BJ (cell line): Measurements from ENCODE around the gene CLIC4. TPM values are rescaled to one million over a fixed set of nuclear protein-coding genes. Genes with fewer than 3 reads are reported as not detected.
"Not testable (repeated sequence)": the region's sequence is repeated elsewhere in the genome, so short reads cannot be mapped to it uniquely, and the experiment has no call there.

ENCODE experiments used
- CTCF ChIA-PET: fragments of 350-600 bp; formaldehyde crosslinking; extraction: SDS; loops from one replicate; lab custom pipeline; 2021; ENCODE audit warnings: antibody characterized with exemption, inconsistent platforms; lab: Yijun Ruan, JAX
- POLR2A ChIA-PET: fragments of 300-600 bp; sonication (Branson Sonifier 250); formaldehyde crosslinking; extraction: SDS; loops from one replicate; lab custom pipeline; 2021; ENCODE audit warnings: antibody characterized with exemption; lab: Charles Lee
- DNase-seq: peaks from one replicate; pipeline ENCODE4 v3.0.0-alpha.2; 2011; ENCODE audit warnings: low read depth
- H3K27me3 ChIP-seq: 2 replicates; pipeline ENCODE4 v1.6.0; 2011; ENCODE audit warnings: low read length; ENCODE audit not compliant: control insufficient read depth, insufficient read depth
- H3K36me3 ChIP-seq: 2 replicates; pipeline ENCODE4 v1.5.1; 2011; ENCODE audit warnings: low read length; ENCODE audit not compliant: control insufficient read depth, insufficient read depth
- H3K4me3 ChIP-seq: 2 replicates; pipeline ENCODE4 v1.5.1; 2011; ENCODE audit warnings: low read depth, mild to moderate bottlenecking, control low read depth, low read length
- CTCF ChIP-seq: IDR thresholded peaks from 2 replicates; pipeline ENCODE4 v1.5.1; 2011; ENCODE audit warnings: low read depth, mild to moderate bottlenecking, control low read depth, inconsistent platforms, low read length, moderate library complexity; ENCODE audit not compliant: insufficient read depth
- polyA plus RNA-seq: library from polyadenylated mRNA; depleted of rRNA; stranded (reverse); fragments of >200 nt; gene quantifications from 2 replicates; pipeline ENCODE4 v1.2.3, GENCODE V29; 2011

The CLIC4 gene
- polyA plus RNA-seq, 1 experiment, result 275 TPM

- ChIA-PET POLR2A (no interaction called here), CTCF (no interaction called here)
- Histone ChIP-seq H3K4me3 (no peak overlapping the region), H3K36me3 (no peaks in the 10 kb centered on the region), H3K27me3 (no peaks in the 10 kb centered on the region)
- no peak for TF ChIP-seq CTCF
- DNase-seq, result no peak
Measured at GRCh38 chr1:24721533-24721932, 23.7 kb upstream of the CLIC4 start.

GRCh38 chr1:24722073-24723035, 22.9 kb upstream of the CLIC4 start:
- DNase-seq, H3K36me3 ChIP-seq, POLR2A ChIA-PET, H3K27me3 ChIP-seq, H3K4me3 ChIP-seq: not testable (repeated sequence)
- CTCF ChIA-PET, result interaction anchor here (1.0 to 1.1 kb wide), 3 partner anchors 28 to 45 kb away, joined by 3 read pairs; no protein-coding TSS in a partner anchor

- H3K27me3 ChIP-seq, result no peaks in the 10 kb centered on the region
- no peak for DNase-seq
- H3K4me3 ChIP-seq, result no peak overlapping the region
- ChIA-PET CTCF (interaction anchor here (0.9 to 1.7 kb wide), 3 partner anchors 27 to 309 kb away, joined by 3 to 5 read pairs (median 3); partner anchors contain the start of gene NIPAL3), POLR2A (interaction anchor here (1.0 kb wide), 1 partner anchor 21 kb away, joined by 3 read pairs; the partner anchor contains the start of gene CLIC4)
- H3K36me3 ChIP-seq, result no peaks in the 10 kb centered on the region
- no peak for TF ChIP-seq CTCF
Measured at GRCh38 chr1:24724345-24725208, 20.7 kb upstream of the CLIC4 start.

- ChIA-PET POLR2A (interaction anchor here (1.0 kb wide), 1 partner anchor 20 kb away, joined by 3 read pairs; the partner anchor contains the start of gene CLIC4), CTCF (interaction anchor here (0.9 to 1.7 kb wide), 3 partner anchors 27 to 310 kb away, joined by 3 to 5 read pairs (median 3); partner anchors contain the start of gene NIPAL3)
- H3K4me3 ChIP-seq, result no peak overlapping the region
- no peak for TF ChIP-seq CTCF
- DNase-seq, result no peak
- no peaks in the 10 kb centered on the region for H3K36me3 ChIP-seq
- H3K27me3 ChIP-seq, result no peaks in the 10 kb centered on the region
Measured at GRCh38 chr1:24725209-24725651, 20.0 kb upstream of the CLIC4 start.

GRCh38 chr1:24726741-24727140, 18.5 kb upstream of the CLIC4 start:
- no peak overlapping the region for H3K4me3 ChIP-seq
- no peaks in the 10 kb centered on the region for H3K36me3 ChIP-seq
- DNase-seq, result no peak
- no peaks in the 10 kb centered on the region for H3K27me3 ChIP-seq
- ChIA-PET CTCF (interaction anchor here (0.8 to 2.6 kb wide), 4 partner anchors 15 to 108 kb away, joined by 3 to 13 read pairs (median 4); no protein-coding TSS in a partner anchor), POLR2A (no interaction called here)
- no peak for TF ChIP-seq CTCF
